ENCODE measurements around the gene RPL5.

The RPL5 gene

DNA sequence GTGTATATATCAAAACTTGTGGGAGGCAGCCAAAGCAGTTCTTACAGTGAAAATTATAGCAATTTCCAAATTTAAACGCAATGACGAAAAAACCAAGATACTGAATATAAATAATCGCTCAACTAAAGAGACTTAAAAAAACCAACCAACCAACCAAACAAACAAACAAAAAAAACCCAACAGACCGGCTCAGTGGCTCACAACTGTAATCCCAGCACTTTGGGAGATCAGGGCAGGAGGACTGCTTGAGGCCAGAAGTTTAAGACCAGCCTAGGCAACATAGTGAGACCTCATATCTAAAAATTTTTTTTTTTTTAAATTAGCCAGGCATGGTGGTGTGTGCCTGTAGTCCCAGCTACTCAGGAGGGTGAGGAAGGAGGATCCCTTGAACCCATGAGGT, 23.4 kb downstream of the RPL5 start:
- DNase-seq (ENCODE audit: low read depth) = no peak

DNA sequence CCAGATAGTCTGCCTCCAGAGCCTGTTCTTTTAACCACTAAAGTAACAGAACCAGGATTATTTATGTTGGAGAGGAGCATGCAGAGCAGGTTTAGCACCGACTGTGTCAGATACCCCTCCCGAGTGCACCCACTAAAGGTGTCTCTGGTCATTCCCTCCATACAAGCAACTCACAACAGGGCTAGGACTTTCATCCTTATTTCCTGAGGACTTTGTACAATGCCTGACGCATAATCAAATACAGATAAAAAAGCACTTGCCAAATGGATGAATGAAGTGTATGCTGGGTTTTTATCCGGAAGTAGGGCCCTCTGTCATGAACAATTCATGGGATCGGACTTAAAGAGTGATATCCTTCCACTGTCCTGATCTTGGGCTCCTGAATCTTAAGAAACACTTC, 26.0 kb downstream of the RPL5 start:
- DNase-seq (ENCODE audit: low read depth) = no peak

DNA sequence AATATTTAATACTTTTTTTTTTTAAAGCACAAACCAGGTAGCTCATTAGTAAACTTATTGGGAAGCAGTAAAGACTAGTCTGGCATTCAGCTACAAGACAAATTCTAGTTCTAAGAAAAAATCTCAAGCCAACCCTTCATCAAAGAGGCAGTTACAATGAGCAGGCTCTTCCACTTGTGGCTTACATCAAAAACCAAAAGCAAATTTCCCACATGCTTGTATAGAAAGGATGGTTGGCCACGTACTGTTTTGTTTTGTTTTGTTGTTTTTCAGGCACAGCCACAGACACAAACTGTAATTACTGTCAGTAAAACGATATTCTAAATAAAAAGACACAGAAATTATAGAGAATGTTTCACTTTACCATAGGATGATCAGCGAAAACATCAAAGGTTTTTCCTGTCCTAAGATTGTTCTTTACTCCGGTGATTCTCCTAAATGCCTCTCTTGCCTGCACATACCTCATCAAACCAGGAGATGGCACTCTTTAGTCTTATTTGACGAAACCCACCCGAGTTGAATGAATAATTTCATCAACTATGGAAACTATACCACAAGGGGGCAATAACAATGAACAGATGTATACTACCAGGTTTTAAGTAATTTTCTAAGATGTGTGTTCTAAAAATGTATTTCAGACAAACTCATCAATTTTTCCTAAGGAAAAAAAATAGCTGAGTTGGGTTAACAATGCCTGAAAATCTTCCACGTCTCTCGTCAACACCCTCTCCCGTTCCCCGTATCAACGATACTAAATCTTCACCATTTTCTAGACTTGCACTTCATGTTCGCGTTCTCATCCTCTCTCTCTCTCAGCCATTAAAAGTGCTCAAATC, 26.9 kb downstream of the RPL5 start:
- DNase-seq (ENCODE audit: low read depth) = peak; percentile 83

DNA sequence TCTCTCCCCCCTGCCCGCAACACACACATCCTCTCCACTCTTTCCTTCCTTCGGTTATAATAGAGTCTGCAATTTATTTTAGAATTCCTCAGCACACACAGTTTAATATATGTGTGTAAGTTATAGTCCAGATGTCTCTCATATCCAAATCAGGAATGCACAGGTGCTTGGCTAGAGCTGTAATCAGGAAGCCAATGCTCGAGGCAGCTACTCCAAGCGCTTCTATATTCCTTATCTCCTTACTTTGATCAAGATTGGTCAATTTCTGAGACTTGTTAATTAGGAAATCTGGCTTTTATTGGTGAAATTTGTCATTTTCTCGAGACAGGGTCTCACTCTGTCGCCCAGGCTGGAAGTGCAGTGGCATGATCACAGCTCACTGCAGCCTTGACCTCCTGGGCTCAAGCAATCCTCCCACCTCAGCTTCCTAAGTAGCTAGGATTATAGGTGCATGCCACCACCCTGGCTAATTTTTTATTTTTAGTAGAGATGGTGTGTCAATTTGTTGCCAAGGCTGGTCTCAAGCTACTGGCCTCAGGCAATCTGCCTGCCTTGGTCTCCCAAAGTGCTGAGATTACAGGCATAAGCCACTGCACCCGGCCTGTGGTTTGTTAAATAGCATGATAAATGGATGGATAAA, 27.7 kb downstream of the RPL5 start:
- no peak for DNase-seq (ENCODE audit: low read depth)

DNA sequence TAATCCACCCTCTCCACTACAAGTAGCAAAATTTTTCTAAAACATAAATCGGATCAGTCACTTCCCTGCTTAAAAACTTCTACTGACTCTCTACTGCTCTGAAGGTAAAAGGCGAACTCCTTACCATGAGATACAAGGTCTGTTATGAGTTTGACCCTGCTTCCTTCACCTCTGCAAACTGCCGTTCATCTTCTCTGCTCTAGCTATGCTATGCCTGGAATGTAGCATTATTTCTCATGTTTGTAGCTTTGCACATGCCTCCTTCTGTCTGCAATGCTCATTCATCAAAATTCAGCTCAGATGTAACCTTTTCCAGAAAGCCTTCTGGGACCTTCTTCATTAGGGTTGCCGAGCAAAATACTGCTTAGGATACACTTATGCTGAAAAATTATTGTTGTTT, 30.8 kb downstream of the RPL5 start:
- peak; percentile 42 for DNase-seq (ENCODE audit: low read depth)

DNA sequence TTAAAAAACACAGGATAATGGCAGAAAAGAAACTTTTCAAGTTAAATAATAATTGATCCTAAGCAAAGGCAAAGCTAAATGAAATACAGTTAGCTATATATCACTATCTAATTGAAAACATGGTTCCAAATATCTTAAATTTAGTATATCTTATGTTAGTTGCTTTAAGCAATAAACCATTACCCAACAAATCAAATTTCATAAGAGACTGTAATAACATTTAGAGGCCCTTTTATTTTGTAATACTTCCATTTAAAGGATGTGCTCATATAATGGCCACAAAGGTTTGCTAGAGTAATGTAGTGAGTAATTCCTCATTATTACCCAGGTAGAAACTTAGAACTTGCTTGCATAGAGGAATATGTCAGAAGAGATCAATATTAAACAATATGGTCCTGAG, 32.3 kb downstream of the RPL5 start:
- DNase-seq (ENCODE audit: low read depth) = no peak

DNA sequence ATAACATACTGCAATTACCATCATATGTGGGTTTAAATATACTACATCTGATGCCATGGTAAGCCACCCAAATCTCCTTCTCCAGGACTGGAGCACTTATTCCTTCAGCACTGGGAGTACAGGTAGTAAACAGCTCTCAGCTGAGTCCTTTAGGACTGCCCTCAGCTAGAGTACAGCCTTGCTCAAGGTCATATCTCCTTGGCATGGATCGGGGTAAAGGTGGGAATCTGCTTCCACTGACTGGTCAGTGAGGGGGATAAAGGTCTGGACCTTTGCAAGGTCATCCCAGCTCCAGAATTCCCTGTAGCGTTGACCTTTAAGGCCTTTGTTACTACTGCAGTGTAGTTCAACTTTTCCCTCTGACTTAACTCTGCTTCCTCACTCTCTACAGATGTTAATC, 38.8 kb downstream of the RPL5 start:
- no peak for DNase-seq (ENCODE audit: low read depth)

DNA sequence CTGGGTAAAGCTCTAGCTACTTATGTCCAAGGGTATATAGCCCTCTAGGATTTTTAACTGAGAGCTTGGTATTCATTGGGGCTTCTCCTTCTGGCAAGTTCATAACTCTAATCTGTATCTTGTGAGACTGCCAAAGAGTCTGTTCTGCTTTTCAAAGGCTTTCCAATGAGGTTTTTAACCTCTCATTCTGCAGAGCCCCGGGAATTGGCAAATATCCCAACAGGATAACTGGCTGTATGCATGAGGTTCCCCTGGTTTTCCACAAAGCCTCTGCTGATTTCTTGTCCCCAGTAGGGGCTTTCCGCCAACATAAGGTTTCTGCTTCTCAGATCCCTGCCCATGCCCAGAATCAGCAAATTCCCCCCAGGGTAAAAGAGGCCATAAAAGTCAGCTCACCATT, 40.9 kb downstream of the RPL5 start:
- no peak for DNase-seq (ENCODE audit: low read depth)

DNA sequence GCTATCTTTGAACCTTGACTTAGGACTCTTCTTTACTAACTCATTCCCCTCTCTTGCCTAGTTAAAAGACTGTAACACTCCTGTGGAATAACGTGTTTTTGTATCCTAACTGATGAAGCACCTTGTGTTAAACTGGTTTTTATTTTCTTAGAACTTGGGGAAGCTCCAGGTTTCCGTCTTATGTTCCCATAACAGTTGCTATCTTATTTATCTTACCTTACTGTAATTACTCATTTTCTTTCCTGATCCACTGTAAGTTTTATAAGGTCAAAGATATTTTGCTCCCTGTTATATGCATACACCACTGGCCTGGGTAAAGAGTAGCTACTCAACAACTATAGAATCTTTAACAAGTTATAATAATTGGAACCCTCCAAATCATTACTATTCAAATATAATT, 43.1 kb downstream of the RPL5 start:
- no peak for DNase-seq (ENCODE audit: low read depth)

DNA sequence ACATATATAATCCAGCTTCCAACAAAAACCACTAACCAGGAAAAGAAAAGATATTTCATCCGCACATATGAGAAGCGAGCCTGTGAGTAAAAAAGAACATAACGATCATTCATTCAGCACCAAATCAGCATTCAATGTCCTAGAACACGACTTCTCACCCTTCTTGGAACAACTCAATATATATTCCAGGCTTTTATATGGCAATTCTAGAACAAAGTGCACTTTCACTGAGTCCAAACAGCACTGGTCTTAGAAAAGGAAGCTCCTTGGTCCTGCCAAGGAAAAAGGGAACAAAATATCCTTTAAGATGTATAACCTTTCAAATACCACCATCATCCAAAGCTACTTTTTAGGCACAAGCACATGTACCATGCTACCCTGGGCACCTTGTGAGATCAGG, 44.5 kb downstream of the RPL5 start:
- DNase-seq (ENCODE audit: low read depth) = no peak

DNA sequence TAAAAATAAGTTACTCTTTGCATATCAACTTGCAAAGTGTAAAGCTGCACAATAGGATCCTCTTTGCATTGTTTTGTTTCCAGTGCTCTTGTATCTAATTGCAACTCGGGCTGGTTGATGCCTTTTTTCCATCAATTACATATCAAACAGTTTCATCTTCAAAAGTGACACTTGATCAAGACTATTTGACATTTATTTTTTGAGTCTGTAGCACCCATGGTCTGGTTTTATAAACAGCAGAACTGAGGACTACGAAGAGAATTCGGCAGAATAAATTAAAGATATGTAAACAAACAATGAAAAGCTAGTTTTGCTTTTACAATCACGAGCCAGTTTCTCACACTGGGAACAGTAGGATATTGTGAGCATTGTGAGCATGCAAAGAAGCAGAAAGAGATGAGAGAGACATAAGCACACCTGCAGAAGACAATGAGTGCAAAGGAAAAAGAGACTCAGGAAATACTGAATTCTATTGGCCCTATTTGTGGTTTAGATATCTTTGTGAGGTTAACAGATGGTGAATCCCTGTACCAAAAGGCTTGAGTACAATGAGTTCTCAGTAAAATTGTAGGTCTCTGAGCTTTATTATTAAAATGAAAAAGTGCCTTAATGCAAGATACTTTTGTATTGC, 45.4 kb downstream of the RPL5 start:
- DNase-seq (ENCODE audit: low read depth) = no peak

DNA sequence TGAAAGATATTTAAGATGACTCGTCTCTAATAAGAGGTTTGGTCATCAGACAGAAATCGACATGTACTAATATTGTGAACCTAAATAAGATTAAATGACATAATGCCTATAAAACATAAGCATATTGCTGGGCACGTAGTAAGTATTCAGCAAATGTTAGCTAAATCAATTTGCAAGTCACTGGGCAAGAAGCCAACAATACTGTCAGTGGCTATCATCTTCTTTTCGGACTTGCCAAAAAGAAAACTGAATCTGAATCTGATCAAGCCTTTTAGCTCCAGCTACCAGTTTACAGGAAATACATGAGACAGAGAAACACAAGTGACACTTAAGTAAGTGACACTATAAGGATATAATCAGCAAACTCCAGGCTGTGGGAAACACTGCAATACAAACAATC, 46.0 kb downstream of the RPL5 start:
- DNase-seq (ENCODE audit: low read depth) = peak; percentile 34

DNA sequence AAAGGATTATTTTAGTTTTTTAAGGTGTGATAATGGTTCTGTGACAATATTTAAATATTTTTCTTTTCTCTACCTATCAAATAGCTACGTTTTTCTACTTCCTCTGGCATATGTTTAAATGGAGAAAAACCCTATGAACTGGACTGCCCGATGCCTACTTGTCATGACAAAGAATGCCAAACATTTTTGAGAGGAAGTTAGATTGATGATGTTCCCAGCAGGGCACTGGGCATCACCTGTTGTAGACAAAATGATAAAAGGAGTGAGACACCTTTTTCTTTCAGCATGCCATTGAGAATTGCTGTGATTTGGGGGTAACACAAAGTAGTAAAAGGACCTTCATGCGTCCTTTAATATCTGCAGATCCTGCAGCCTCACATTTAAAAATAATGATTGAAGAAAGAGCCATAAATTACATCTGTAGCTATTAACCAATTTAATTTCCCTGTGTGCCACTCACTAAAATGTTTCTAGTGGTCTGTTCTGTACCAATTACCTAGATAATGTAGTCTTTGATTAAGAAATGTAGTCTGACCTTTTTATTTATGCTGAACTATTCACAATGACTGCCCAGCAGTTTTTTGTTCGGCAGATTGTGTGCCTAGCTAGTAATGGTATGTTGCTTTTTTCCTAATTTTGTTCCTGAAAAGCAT, 47.6 kb downstream of the RPL5 start:
- DNase-seq (ENCODE audit: low read depth) = no peak

DNA sequence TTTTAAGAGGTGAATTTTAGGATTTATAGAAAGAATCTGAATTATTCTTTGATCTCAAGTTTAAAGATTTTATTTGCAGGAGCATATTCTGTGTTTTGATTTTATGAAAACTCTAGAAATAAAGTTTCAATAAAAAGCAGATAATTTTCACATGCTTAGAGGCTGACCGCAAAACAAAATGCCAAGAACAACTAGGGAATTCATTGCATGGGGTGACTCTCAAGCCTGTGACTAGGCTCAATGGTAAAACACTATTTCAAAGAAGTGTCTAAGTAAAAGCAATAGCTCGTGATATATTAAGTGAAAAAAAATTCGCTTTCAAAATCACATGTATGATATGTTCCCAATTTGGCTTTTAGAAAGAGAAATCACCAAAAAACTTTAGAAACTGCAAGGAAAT, 49.6 kb downstream of the RPL5 start:
- DNase-seq (ENCODE audit: low read depth) = no peak

DNA sequence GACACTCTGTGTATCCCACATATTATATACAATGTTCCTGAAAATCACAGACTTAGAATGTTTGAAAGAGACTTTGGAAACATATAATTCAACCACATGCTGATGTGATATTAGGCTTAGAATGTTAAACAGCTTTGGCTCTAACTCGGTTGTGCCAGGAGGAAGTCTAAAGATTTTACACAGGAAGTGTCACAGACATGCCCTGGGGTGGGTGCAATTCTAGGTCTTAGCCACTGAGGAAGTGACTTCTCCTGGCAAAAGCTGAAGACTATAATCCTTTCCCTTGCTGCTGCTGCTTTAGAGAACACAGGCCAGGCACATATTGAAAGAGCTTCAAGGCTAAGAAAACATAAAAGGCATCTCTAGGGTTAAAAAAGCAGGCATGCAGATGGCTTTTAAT, 51.0 kb downstream of the RPL5 start:
- DNase-seq (ENCODE audit: low read depth) = peak; percentile 67

DNA sequence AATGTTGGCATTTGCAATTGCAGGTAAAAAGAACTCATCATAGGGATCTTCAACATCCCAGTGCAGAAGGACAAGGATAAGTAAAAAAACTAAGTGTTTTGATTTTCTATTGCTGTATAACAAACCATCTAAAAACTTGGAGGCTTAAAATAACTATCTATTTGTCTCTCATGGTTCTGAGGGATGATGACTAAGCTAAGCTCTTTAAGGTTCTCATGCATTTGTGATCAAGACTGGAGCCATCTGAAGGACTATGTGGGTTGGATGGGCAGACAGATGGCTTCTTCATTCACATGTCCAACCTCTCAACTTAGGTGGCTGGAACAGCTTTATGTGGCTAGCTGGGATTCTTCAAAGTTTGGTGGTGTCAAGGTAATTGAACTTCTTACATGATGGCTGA, 51.5 kb downstream of the RPL5 start:
- DNase-seq (ENCODE audit: low read depth) = peak; percentile 44

DNA sequence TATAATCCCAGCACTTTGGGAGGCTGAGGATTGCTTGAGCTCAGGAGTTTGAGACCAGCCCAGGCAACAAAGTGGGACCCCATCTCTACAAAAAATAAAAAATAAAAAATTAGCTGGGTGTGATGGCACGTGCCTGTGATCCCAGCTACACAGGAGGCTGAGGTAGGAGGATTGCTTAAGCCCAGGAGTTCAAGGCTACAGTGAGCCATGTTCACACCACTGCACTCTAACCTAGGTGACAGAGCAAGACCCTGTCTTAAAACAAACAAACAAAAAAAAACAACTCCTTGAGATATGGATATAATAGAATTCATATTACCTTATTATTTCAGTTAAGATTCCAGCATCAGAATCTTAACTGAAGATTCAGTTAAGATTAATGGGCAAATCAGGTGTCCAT, 52.4 kb downstream of the RPL5 start:
- DNase-seq (ENCODE audit: low read depth) = no peak

DNA sequence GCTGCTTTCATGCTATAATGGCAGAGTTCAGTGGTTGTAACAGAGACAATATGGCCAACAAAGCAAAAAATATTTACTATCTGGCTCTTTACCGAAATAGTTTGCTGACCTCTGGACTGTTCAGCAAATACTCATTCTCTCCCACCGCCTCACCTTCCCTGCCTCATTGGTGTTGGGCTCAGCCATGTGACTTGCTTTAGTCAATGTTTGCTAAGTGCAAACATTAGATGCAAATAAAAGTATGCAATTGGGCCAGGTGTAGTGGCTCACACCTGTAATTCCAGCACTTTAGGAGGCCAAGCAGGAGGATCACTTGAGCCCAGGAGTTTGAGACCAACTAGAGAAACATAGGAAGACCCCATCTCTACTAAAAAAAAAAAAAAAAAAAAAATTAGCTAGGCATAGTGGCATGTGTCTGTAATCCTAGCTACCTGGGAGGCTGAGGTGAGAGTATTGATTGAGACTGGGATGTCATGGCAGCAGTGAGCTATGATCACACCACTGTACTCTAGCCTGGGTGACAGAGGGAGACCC, 55.1 kb downstream of the RPL5 start:
- DNase-seq (ENCODE audit: low read depth) = no peak

DNA sequence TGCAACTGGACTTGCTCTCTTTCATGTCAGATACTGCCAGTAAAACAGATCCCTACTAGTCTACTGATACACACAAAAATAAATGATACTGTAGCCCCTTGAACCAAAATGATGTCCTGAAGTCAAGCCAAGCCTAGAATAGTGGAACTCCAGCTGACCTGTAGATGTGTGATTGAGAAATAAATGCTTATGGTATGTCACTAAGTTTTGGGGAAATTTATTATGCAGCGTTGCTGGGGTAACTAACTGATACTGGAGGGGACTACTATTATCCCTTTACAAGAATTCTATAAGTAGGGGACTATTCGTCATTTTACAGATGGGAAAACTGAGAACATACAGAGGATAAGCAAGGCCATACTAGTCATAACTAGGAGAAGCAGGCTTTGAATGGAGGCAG, 55.6 kb downstream of the RPL5 start:
- DNase-seq (ENCODE audit: low read depth) = no peak
